ENCODE results near the gene RFK.

GRCh38 chr9:76433836-76434235, 39.6 kb upstream of the RFK start:
- TF ChIP-seq CTCF (IDR thresholded peaks at IDR 0.05) (no peak), POLR2A (IDR thresholded peaks at IDR 0.05) (no peak)

All from thyroid gland (tissue), 4 donors.